Activated CD4-positive, alpha-beta T cell treated with anti-CD3 and anti-CD28 coated beads, Interleukin-2, amount 50 U/mL, for 48 hours (primary cell): Measurements from ENCODE around the gene GIT1.

Experiments used
- DNase-seq, 2 experiments: peaks; one replicate each; pipeline ENCODE4 v3.0.0-alpha.2; 2020

The GIT1 gene

DNA sequence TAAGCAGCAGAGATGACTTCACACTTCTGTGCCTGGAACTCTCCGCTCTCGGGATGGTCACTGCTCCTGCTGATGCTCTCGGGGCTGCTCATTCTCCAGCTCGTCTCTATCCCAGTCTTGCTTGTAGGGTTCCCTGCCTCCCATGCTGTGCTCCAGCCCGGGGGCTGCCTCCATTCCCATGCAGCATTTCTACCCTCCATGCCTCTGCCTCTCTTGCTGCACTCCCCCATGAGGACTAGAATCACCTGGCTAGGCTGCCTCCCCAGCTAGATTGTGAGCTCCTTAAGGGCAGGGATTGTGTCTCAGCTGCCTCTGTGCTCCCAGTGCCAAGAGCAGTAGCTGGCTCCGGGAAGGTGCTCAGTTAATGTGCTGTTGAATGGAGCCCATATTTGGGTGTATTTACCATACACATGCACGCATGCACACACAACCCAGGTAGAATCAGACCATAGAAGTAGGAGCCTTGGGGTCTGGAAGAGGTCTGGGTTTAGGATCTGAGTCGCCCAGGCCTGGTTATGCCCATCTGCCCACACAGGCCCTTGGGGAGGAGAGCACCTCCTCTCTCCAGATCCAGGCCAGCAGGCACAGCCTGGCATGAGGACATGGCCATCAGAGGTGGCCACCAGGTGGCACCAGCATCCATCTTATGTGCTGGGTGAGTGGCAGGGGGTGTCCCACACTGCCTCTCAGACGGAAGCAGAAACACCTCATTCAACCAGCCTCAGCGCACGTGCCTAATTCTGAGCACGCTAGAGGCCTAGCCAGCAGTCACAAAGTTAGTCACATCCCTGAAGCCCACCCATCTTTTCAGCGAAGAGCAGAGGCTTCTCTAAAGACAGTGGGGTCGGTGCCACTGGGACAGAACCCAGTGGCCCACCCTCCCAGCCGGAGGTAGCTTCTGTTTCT, 9.3 kb downstream of the GIT1 start:
- DNase-seq = peak; percentile 92 to 94

DNA sequence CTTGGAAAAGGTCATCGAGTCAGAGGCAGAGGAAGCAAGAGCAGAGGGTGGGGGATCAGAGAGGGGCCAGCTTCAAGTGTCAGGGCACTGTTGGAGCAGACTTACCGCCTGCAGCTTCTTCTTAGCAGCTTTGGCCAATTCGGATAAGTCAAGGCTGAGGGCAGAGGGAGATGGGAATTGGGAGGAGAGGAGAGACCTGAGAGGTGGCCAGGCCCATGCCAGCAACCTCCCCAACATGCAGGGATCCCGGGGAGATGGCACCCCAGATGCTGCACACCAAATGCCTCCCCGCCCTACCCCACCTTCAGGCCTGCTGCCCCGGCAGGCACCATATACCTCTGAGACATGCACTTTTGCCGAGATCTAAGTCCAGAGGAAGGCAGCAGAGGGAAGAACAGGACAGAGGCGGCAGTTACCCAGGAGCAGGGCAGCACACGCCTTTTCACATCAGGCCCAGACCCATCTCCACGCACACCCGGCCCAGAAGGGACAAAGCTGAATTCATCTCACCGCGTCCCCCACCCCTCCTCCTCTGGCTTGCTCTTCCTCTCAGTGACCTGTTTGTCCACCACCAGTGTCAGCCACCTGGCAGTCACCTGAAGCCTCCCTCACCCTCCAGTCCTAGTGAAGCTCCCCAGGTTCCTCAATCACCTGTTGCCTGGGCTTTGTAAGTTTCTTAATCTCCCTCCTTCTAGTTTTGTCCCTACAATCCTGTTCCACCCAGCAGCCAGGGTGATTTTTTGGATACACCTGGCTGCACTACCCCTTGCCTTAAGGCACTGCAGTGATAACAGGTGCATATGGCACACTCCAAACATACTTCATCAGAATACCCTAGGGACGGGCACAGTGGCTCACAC, 10.6 kb downstream of the GIT1 start:
- no peak for DNase-seq

DNA sequence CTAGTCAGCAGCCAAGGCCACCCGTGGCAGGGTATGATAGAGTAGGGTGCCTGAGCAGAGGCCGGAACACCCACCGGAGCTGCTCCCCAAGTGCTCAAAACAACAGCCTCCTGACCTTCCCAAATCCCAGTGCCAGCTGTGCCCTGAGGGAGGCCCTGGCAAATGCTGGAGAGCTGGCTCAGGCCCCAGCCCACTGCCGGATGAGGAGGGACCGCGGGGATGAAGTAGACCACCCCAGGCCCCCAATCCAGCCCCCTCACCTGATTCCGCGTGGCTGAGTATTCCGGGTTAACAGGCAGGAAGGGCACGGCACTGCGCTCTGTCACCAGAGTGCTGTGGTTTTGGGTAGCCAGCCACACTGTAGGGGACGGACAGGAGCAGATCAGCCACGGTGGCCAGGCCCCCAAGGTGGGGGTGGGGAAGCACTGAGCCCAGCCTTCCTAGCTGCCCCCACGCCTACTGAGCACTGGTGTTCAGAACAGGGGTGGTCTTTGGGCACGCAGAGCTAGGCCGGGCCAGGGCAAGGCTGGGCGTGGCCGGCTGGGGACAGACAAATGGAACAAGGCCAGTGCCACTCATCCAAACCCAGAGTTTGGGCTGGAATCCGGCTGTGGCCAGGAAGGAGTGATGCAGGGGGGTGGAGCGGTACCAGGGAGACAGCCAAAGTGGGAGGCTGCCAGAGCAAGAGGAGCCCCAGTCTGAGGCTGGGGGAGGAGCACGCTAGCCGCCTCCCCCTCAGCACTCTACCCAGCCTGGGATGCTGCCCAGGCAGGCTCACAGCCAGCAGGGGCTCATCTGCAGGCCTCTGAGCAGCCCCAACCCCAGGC, 11.8 kb downstream of the GIT1 start:
- DNase-seq = no peak

GRCh38 chr17:29577001-29577370, 12.5 kb downstream of the GIT1 start:
- DNase-seq = no peak

DNA sequence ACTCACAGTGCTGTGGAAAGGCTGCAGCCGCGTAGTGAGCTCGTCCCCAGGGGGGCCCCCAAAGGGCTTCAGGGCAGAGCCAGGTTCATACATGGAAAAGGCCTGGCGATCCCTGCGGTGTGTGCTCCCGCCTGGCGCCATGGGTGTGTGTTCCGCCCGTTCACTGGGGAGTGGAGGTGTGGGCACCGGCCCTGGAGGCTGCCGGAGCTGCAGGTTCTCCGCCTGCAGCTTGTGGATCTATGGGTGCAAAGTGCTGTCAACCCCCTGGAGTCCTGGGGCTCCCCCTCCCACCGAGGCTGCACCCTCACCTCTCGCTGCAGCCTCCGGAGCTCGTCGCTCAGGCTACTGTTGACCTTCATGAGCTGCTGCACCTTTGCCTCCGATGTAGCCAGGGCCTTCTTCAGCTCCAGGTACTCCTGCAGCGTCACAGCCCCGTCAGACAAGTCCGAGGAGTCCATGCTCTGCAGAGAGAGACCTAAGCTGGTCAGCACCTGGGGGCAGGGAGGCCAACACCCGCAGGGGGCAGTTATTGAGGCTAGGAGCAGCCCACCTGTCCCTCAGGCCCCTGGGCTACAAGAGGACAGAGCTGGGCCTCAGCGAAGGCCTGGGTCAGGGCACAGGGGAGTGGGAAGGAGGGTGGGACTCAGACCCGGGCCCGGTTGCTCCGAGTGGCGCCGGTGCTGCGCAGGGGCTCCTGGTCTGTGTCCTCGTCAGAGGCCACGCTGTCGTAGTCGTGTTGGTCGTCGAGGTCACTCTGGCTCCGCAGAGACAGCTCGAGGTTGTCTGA, 13.0 kb downstream of the GIT1 start:
- DNase-seq = no peak

DNA sequence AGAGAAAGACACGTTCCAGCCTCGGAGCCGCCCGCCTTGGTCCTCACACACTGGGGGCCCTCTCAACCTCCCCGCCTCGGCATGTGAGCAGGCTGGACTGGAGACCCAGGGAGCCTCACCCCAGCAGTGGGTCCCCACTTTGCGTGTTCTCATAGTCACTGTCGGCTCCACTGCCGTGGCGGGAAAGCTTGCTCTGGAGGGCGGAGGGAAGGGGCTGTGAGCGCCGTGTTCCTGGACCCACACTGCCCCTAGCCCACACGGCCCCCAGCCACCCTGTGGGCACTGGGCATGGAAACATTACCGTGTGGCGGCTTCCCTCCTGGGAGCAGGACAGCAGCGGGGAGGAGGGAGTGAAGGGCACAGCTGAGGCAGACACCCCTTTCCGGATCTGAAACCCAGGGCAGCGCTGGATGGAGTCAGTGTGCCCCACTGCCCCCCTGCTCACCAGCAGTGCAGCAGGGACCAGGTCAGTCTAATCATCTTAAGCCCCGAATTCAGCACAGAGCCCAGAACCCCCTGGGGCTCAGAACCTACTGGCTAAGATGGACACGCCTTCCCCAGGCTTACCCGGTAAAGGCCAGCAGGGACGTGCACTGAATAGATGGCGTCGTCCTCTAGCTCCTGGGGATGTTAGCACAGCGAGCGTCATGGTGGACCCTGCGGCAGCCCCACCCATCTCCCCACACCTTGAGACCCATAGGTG, 13.8 kb downstream of the GIT1 start:
- DNase-seq = no peak

DNA sequence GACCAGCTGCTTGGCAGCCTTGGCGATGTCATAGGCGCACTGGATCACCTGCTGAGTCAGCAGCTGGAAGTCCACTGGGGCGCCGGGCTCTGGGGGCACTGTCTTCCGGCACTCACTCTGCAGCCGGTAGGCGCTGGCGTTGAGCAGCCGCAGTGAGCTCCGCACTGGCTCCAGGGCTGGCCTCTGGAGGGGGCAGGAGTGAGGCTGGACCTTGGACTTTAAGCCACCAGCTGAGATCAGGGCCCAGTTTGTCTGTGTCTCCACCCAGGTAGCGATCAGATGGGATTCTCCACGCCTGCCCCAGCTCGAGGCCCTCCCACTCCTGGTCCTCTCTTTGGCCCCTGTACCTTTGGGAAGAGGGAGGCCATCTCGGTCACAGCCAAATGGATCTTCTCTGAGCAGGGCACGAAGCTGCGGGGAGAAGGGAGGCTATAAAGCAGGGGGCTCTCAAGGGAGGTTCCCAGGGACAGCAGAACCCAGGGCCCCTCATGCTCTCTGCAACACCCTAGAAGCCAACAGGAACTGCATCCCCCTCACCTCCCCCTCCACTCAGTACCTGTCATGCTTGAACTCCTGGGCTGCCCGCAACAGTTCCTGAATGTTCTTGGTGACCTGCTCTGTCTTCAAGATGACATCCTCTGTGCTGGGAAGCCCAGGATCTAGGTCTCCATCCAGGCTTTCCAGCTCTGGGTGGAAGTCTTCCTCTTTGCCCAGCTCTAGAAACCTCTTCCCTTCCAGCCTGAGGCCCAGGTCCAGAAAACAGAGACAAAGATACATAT, 14.5 kb downstream of the GIT1 start:
- DNase-seq = no peak

GRCh38 chr17:29573871-29574731, 15.3 kb downstream of the GIT1 start:
- DNase-seq = no peak

- DNase-seq = no peak
Observed at GRCh38 chr17:29573558-29573869, 15.9 kb downstream of the GIT1 start.

- peak; percentile 54 to 62 for DNase-seq
Observed at GRCh38 chr17:29572691-29573557, 16.5 kb downstream of the GIT1 start.

DNA sequence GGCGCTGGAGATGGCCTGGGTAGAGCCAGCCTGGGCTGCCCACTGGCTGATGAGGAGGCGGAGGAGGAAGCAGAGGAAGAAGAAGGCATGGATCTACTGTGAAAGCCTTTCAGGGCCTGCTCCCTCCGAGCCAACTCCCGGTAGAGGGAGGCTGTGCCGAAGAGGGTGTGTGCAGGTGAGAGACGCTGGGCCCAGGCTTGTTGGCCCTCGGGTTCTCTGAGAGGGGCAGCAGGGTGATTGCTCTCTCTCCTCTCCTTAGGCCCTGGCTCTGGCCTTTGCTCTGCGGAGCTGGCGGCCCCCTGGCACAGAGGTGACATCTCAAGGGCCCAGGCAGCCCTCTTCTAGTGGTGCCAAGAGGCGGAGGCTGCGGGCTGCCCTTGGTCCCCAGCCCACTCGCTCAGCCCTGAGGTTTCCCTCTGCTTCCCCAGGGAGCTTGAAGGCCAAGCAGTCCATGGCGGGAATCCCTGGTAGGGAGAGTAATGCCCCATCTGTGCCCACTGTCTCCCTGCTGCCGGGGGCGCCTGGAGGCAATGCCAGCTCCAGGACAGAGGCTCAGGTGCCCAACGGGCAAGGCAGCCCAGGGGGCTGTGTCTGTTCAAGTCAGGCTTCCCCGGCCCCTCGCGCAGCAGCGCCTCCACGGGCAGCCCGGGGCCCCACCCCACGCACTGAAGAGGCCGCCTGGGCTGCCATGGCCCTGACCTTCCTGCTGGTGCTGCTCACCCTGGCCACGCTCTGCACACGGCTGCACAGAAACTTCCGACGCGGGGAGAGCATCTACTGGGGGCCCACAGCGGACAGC, 17.4 kb downstream of the GIT1 start:
- DNase-seq = no peak

DNA sequence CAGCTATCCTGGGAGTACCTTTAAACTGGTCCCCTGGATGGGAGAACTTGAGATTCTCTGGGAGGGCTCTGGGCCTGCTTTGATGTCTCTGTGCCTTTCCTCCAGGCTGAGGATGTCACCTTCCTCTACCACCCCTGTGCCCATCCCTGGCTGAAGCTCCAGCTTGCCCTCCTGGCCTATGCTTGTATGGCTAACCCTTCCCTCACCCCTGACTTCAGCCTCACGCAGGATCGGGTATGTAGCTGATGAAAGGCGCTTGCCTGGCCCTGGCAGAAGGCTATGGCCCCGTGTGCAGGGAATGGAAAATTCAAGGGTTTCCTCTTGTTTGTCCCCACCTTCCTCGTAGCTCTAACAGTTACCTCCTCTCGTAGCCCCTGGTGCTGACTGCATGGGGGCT, 18.0 kb downstream of the GIT1 start:
- no peak for DNase-seq

GRCh38 chr17:29570521-29570920, 18.9 kb downstream of the GIT1 start:
- DNase-seq = no peak

GRCh38 chr17:29569245-29569950, 20.1 kb downstream of the GIT1 start:
- DNase-seq = no peak

DNA sequence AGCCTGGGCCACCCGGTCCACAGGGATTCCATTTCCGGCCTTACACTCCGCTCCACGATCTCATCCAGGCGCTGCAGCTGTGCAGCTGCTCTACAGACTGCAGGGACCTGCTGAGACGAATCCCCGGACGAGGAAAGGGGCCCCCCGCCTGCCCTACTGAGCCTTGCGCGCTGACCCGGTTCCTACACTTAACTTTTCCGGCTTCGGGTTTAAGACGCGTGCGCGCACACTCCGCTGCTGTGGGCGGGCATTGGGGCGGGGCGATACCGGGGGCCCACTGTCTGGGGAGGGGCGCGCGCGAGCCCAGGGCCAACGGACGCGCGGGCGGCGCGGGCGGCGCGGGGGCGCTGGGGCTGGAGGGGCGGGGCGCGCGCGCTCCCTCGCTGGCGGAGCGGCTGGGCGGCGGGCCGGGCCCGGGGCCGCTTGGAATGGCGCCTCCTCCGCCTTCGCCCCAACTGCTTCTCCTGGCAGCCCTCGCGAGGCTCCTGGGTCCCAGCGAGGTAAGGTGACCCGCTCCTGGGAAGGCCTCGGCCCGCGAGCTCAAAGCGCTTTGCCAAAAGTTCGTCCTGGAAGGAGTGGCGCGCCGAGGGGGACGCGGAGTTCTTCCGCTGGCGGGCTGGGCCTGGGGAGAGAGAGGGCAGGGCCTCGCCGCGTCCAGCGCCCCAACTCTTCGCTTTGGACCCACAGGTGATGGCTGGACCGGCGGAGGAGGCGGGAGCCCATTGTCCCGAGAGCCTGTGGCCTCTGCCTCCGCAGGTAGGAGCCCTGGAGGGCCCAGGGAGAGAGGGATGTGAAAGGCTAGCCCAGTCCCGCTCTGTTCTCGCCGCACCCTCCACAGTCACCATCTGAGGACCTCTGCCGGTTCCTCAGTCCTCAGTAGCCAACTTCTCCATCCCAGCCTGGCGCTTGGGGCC, 20.9 kb downstream of the GIT1 start, which contains the start of gene TP53I13:
TP53I13 (plus strand) TSS at position 371 of the 914 bp plus-strand sequence; CDS start at position 429, 58 bp downstream.
- peak; percentile 95 to 96 for DNase-seq
